Activated CD4-positive, alpha-beta T cell treated with anti-CD3 and anti-CD28 coated beads, Interleukin-2, Interleukin-6, amounts not matched to agents 100 ng/mL and 50 ng/mL, durations not matched to agents 16 hours and 8 hours (primary cell): ENCODE results near the gene ATP13A4.
A peak's percentile ranks its signal among the peaks of the same experiment; 100 is the strongest.

Experiments used
- DNase-seq: peaks from one replicate; pipeline ENCODE4 v3.0.0-alpha.2; 2020

The ATP13A4 gene

GRCh38 chr3:193489949-193490348 is 64.7 kb downstream of the ATP13A4 start:
- DNase-seq: no peak

- DNase-seq: no peak
Measured at GRCh38 chr3:193488741-193489140, 66.0 kb downstream of the ATP13A4 start.

- DNase-seq: no peak
Measured at GRCh38 chr3:193483988-193484539, 70.6 kb downstream of the ATP13A4 start.

GRCh38 chr3:193481436-193481835 is 73.3 kb downstream of the ATP13A4 start:
- no peak for DNase-seq

- DNase-seq: no peak
Measured at GRCh38 chr3:193474446-193474845, 80.2 kb downstream of the ATP13A4 start.

- DNase-seq: no peak
Measured at GRCh38 chr3:193470710-193471109, 84.0 kb downstream of the ATP13A4 start.

GRCh38 chr3:193465992-193466608 is 88.6 kb downstream of the ATP13A4 start:
- DNase-seq: no peak

- no peak for DNase-seq
Measured at GRCh38 chr3:193464889-193465288, 89.8 kb downstream of the ATP13A4 start.

- DNase-seq: no peak
Measured at GRCh38 chr3:193457526-193457925, 97.2 kb downstream of the ATP13A4 start.

GRCh38 chr3:193452338-193452737 is 102.4 kb downstream of the ATP13A4 start:
- DNase-seq: no peak

- DNase-seq: no peak
Measured at GRCh38 chr3:193451902-193452301, 102.8 kb downstream of the ATP13A4 start.

- DNase-seq: no peak
Measured at GRCh38 chr3:193446965-193447602, 107.6 kb downstream of the ATP13A4 start.

GRCh38 chr3:193439423-193439822 is 115.3 kb downstream of the ATP13A4 start:
- peak; percentile 7 for DNase-seq

GRCh38 chr3:193418576-193419373 is 135.9 kb downstream of the ATP13A4 start:
- no peak for DNase-seq

GRCh38 chr3:193416629-193417028 is 138.1 kb downstream of the ATP13A4 start:
- no peak for DNase-seq

- DNase-seq: no peak
Measured at GRCh38 chr3:193407688-193408087, 147.0 kb downstream of the ATP13A4 start.

GRCh38 chr3:193407112-193407511 is 147.6 kb downstream of the ATP13A4 start:
- DNase-seq: no peak

GRCh38 chr3:193403307-193403706 is 151.4 kb downstream of the ATP13A4 start:
- DNase-seq: no peak

- no peak for DNase-seq
Measured at GRCh38 chr3:193400304-193400703, 154.4 kb downstream of the ATP13A4 start.

GRCh38 chr3:193396451-193397244 is 158.0 kb downstream of the ATP13A4 start:
- no peak for DNase-seq

- DNase-seq: no peak
Measured at GRCh38 chr3:193391902-193392301, 162.8 kb downstream of the ATP13A4 start.

- DNase-seq: no peak
Measured at GRCh38 chr3:193389335-193389734, 165.4 kb downstream of the ATP13A4 start.

- DNase-seq: no peak
Measured at GRCh38 chr3:193388361-193388760, 166.3 kb downstream of the ATP13A4 start.
